Testis (tissue), 3 donors: ENCODE results near the gene LENEP. TPM values are rescaled to one million over a fixed set of nuclear protein-coding genes. Genes with fewer than 3 reads are reported as not detected.
"Not testable (repeated sequence)": the region's sequence is repeated elsewhere in the genome, so short reads cannot be mapped to it uniquely, and the experiment has no call there.

ENCODE experiments used
- DNase-seq: peaks from one replicate; pipeline ENCODE4 v3.0.0-alpha.2; 2019
- H3K27ac ChIP-seq, 2 donors: fragments of 200-600 bp; sonication (generic); one replicate each; pipeline ENCODE4 v1.5.1; 2019
- H3K27me3 ChIP-seq: fragments of 200-600 bp; sonication (generic); one replicate; pipeline ENCODE4 v1.5.1; 2019
- H3K36me3 ChIP-seq: fragments of 200-600 bp; sonication (generic); one replicate; pipeline ENCODE4 v1.5.1; 2017; ENCODE audit warnings: low read depth; ENCODE audit errors: missing control alignments
- H3K4me1 ChIP-seq: fragments of 200-600 bp; sonication (generic); one replicate; pipeline ENCODE4 v1.5.1; 2019
- H3K4me3 ChIP-seq, 2 donors: fragments of 200-600 bp; sonication (generic); one replicate each; pipeline ENCODE4 v1.5.1; 2017 to 2019
- H3K9me3 ChIP-seq: fragments of 200-600 bp; sonication (generic); one replicate; pipeline ENCODE4 v1.5.1; 2017
- CTCF ChIP-seq, 3 experiments: fragments of 450-650 bp in 2 of 3; fragments of 200-600 bp in 1 of 3; sonication (generic) in 1 of 3; IDR thresholded peaks; one replicate each; pipeline ENCODE4 v1.5.1; 2016 to 2019; ENCODE audit warnings: antibody characterized with exemption in 3 of 3, mild to moderate bottlenecking in 2 of 3, moderate library complexity in 1 of 3
- POLR2A ChIP-seq: fragments of 450-650 bp; IDR thresholded peaks from one replicate; pipeline ENCODE4 v1.6.1; 2017; ENCODE audit warnings: antibody characterized with exemption, mild to moderate bottlenecking, moderate library complexity
- WGBS, 2 donors: methylation state at CpG; one replicate each; pipeline ENCODE4 v1.1.5; 2018; 5-methylcytosine and 5-hydroxymethylcytosine counted together
- intact Hi-C: fragments of 100-400 bp; cut with DNase I; formaldehyde crosslinking; loops from one replicate; pipeline ENCODE4 v1.15.1; 2023; ENCODE audit warnings: low total_unique reads
- polyA plus RNA-seq: library from polyadenylated mRNA; stranded (reverse); fragments of 350-450 nt; fragmentation: Illumina TruSeq; extraction: RNeasy Lipid Tissue Mini Kit (QIAGEN cat#74804); gene quantifications from one replicate; pipeline ENCODE4 v1.2.3, GENCODE V29; 2014; ENCODE audit warnings: low read depth, low replicate concordance; ENCODE audit not compliant: insufficient read depth
- total RNA-seq, 2 donors: library from RNA; depleted of rRNA; stranded (reverse); fragments of >200 nt; gene quantifications; one replicate each; pipeline ENCODE4 v1.2.3, GENCODE V29; 2016

Gene LENEP
- total and polyA plus RNA-seq, 3 donors from 2014 or later: 1.1 TPM; not detected in 2

GRCh38 chr1:154995301-154995983 is 2.1 kb downstream of the LENEP start:
- H3K27me3 ChIP-seq, H3K9me3 ChIP-seq, intact Hi-C loops, H3K27ac ChIP-seq, H3K36me3 ChIP-seq, H3K4me3 ChIP-seq: not testable (repeated sequence)
- peaks cover 15% of the 10 kb centered on the region for H3K4me1 ChIP-seq
- TF ChIP-seq CTCF (IDR thresholded peaks at IDR 0.05): peak in 2 of 3 experiments; percentile 31 to 34
- WGBS, 2 donors: 68 to 71% methylated on average over 13 of the region's 13 CpGs
- peak; percentile 68 for DNase-seq

DNA sequence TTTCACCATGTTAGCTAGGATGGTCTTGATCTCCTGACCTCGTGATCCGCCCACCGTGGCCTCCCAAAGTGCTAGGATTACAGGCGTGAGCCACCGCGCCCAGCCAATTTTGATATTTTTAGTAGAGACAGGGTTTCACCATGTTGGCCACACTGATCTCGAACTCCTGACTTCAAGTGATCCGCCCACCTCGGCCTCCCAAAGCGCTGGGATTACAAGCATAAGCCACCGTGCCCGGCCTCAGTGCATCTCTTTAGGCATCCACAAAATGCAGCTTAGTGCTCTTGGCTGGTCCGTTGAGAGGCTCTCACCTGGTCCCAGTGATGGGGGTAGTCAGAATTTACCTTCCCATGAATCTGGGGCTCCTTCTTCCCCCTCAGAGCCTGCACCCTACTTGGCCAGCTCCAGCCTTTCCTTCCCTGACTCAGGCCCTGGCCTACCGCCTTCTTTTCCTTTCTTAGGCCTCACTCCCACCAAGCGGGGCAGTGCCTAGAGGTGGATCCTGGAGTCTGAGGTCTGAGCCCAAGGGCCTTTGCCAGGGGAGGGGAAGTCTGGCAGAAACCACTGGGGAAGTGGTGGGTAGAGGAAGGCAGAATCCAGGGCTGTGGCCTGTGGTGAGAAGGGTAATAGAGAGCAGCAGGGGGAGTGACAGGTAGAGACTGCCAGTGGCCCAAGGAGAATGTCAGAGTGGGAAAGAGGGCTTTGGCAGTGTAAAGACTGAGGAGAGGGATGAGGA is 3.7 kb downstream of the LENEP start:
- WGBS, 2 donors: 79 to 87% methylated on average over 15 of the region's 15 CpGs
- no peaks in the 10 kb centered on the region for H3K36me3 ChIP-seq
- no peaks in the 10 kb centered on the region for H3K27me3 ChIP-seq
- no peak for DNase-seq
- TF ChIP-seq POLR2A (no peak), CTCF (IDR thresholded peaks at IDR 0.05) (no peak)
- no peak overlapping the region for H3K4me3 ChIP-seq
- no peak overlapping the region for H3K27ac ChIP-seq
- intact Hi-C loops: no loop called here
- no peaks in the 10 kb centered on the region for H3K9me3 ChIP-seq
- H3K4me1 ChIP-seq: peaks cover 15% of the 10 kb centered on the region

- no peaks in the 10 kb centered on the region for H3K36me3 ChIP-seq
- H3K9me3 ChIP-seq: no peaks in the 10 kb centered on the region
- no peak overlapping the region for H3K4me3 ChIP-seq
- no peaks in the 10 kb centered on the region for H3K27me3 ChIP-seq
- no peak for DNase-seq
- H3K4me1 ChIP-seq: peaks cover 15% of the 10 kb centered on the region
- WGBS, 2 donors: 50 to 70% methylated on average over 16 of the region's 16 CpGs
- intact Hi-C loops: no loop called here
- TF ChIP-seq POLR2A: no peak
- H3K27ac ChIP-seq: no peak overlapping the region
Observed at GRCh38 chr1:154998201-154998780, 4.9 kb downstream of the LENEP start.

GRCh38 chr1:154998818-154999570 is 5.6 kb downstream of the LENEP start:
- intact Hi-C loops: no loop called here
- peaks cover 16% of the 10 kb centered on the region for H3K4me1 ChIP-seq
- H3K4me3 ChIP-seq: peak overlapping the region; percentile 77 to 84
- H3K36me3 ChIP-seq: no peaks in the 10 kb centered on the region
- TF ChIP-seq POLR2A (no peak), CTCF (IDR thresholded peaks at IDR 0.05) (peak; percentile 64 to 86 (median 83))
- DNase-seq: peak; percentile 70
- no peaks in the 10 kb centered on the region for H3K9me3 ChIP-seq
- H3K27me3 ChIP-seq: no peaks in the 10 kb centered on the region
- 10 to 11% methylated on average over 36 to 40 of the region's 40 CpGs for WGBS, 2 donors
- H3K27ac ChIP-seq: peak overlapping the region; percentile 98
